GM19025 (cell line): ENCODE measurements around the gene DZIP1L.
"Not testable (repeated sequence)": the region's sequence is repeated elsewhere in the genome, so short reads cannot be mapped to it uniquely, and the experiment has no call there.

Source experiments
- ATAC-seq: cut with Tn5 transposase; IDR thresholded peaks from one replicate; pipeline ENCODE4 v1.9.1; 2021; ENCODE audit warnings: mild to moderate bottlenecking, low read depth, moderate library complexity; ENCODE audit not compliant: unreplicated experiment

Gene DZIP1L, protein sequence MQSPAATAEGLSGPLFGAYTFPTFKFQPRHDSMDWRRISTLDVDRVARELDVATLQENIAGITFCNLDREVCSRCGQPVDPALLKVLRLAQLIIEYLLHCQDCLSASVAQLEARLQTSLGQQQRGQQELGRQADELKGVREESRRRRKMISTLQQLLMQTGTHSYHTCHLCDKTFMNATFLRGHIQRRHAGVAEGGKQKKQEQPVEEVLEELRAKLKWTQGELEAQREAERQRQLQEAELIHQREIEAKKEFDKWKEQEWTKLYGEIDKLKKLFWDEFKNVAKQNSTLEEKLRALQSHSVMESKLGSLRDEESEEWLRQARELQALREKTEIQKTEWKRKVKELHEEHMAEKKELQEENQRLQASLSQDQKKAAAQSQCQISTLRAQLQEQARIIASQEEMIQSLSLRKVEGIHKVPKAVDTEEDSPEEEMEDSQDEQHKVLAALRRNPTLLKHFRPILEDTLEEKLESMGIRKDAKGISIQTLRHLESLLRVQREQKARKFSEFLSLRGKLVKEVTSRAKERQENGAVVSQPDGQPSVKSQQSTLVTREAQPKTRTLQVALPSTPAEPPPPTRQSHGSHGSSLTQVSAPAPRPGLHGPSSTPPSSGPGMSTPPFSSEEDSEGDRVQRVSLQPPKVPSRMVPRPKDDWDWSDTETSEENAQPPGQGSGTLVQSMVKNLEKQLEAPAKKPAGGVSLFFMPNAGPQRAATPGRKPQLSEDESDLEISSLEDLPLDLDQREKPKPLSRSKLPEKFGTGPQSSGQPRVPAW

GRCh38 chr3:138114988-138115971, at the start of gene DZIP1L:
TSS of gene DZIP1L (minus strand) at chr3:138115608. CDS start at chr3:138103971, 11,637 bp downstream.
- ATAC-seq, result peak; percentile 70

GRCh38 chr3:138165061-138165460, 49.7 kb upstream of the DZIP1L start:
- no peak for ATAC-seq

DNA sequence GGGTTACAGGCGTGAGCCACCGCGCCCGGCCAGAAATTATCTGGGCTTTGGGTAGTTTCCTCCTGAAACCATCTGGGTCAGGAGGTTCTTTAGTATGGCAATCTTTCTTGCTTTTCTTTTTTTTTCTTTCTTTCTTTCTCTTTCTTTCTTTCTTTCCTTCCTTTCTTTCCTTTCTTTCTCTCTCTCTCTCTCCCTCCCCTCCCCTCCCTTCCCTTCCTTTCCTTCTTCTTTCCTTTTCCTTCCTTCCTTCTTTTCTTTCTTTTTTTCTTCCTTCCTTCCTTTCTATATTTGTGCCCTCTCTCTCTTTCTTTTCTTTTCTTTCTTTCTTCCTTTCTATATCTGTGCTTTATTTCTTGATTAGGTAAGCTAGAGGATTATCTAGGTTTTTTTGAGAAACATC, 42.3 kb upstream of the DZIP1L start:
- ATAC-seq, result no peak

GRCh38 chr3:138154534-138154933, 39.1 kb upstream of the DZIP1L start:
- ATAC-seq, result no peak

DNA sequence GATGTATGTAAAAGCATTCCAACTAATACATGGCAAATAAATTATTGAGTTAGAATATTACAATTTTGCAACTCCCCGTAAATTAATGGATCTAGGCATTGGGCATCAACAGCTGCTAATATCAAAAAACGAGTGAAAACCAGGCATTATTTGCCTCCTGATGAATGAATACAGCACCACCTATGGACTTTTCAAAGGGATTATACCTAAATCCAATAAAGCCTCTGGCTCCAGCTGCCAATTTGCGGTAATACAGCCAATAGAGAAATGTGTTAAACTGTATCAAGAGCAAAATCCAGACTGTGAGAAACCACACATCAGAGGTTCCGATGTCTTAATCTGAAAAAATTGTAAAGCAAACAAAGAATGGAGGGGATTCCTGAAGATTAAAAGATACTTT, 33.1 kb upstream of the DZIP1L start:
- no peak for ATAC-seq

- not testable (repeated sequence) for ATAC-seq
Observed at GRCh38 chr3:138142181-138142580, 26.8 kb upstream of the DZIP1L start.

GRCh38 chr3:138140940-138141339, 25.5 kb upstream of the DZIP1L start:
- no peak for ATAC-seq

- ATAC-seq, result no peak
Observed at GRCh38 chr3:138139691-138140090, 24.3 kb upstream of the DZIP1L start.

- ATAC-seq, result no peak
Observed at GRCh38 chr3:138137861-138138260, 22.5 kb upstream of the DZIP1L start.

DNA sequence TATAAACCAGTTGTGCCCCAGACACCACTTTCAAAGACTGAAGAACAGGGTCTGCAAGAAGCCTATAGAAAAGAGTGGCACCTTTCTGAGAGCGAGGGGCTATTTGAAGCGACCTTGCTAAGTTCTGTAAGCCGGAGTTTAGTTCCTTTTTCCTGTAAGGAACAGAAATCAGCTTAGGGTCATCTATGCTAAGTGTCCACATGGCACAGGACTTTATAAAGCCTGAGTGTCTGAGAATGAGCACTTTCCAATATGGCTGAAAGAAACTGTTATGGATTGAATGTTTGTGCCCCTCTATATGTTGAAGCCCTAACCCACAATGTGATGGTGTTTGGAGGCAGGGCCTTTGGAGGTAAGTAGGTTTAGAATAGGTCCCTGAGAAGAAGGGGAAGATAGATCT, 20.8 kb upstream of the DZIP1L start:
- ATAC-seq, result no peak

DNA sequence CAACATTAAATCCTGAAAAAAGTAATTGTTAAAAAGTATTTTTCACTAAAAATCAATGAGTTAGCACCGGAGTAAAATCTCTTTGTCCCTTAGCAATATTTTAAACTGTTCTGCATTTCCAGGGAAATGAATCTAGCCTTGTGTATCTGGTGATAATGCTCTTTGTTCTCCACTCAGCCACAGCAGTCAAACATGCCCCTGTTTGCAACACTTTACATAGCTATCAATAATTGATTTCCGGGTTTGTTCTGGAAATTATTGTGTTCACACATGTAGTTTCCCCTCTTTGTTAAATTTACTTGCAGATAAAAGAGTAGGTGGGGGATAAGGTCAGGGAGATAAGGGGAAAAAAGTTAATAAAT, 20.4 kb upstream of the DZIP1L start:
- ATAC-seq, result no peak

GRCh38 chr3:138135146-138135832, 19.9 kb upstream of the DZIP1L start:
- no peak for ATAC-seq

- ATAC-seq, result no peak
Observed at GRCh38 chr3:138132239-138132638, 16.8 kb upstream of the DZIP1L start, which contains the start of gene A4GNT. TSS of gene A4GNT (minus strand) at chr3:138132390. CDS start at chr3:138131256, 1,134 bp downstream.

GRCh38 chr3:138127636-138128365, 12.4 kb upstream of the DZIP1L start:
- ATAC-seq, result no peak

GRCh38 chr3:138125548-138126221, 10.3 kb upstream of the DZIP1L start:
- ATAC-seq, result no peak

GRCh38 chr3:138124706-138125355, 9.4 kb upstream of the DZIP1L start:
- no peak for ATAC-seq

DNA sequence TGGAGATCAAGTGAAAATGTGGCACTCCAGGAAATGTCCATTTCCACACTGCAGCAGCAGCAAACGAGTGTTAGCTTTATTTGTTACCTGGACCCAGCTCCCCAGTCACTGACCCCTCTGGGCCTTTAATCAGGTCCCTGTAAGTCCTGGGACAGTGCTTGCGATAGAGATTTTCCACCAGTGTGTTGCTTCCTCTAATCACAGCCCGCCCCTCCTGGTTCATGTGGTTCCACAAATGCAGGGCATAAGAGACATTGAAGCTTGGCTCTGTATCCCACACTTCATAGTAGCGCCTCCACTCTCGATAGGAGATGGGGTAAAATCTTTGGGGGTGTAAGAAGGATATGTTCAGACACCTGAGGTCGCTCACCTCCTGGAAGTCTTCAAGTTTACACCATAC, 8.8 kb upstream of the DZIP1L start:
- no peak for ATAC-seq

DNA sequence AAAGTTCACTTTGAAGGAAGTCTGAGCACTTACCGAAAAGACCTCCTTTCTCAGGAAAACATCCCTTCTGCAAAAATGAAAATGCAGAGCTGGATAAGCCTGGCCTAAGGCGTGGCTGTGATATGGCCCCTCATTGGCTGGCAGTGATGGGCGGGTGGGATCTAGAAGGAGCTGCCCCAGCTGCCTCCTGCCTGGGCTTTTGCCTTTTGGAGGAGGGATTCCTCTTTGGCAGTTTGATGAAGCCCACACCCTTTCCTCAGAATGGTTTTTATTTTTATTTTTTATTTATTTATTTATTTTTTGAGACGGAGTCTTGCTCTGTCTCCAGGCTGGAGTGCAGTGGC, 4.0 kb upstream of the DZIP1L start:
- ATAC-seq, result no peak
